GM04504 (cell line): ENCODE data around the gene GCG.
A peak's percentile ranks its signal among the peaks of the same experiment; 100 is the strongest.

Experiments
- DNase-seq: peaks from one replicate; pipeline ENCODE4 v3.0.0-alpha.2; 2012; ENCODE audit warnings: low read depth

The GCG gene

GRCh38 chr2:162152147-162152546 is at the start of gene GCG:
Gene GCG (minus strand): TSS chr2:162152247. CDS start chr2:162149178, 3,069 bp downstream.
- no peak for DNase-seq

- DNase-seq = no peak
Measured at GRCh38 chr2:162200636-162201035, 48.6 kb upstream of the GCG start.

GRCh38 chr2:162199913-162200312 is 47.9 kb upstream of the GCG start:
- no peak for DNase-seq

GRCh38 chr2:162198239-162198638 is 46.2 kb upstream of the GCG start:
- DNase-seq = no peak

- DNase-seq = no peak
Measured at GRCh38 chr2:162197069-162197825, 45.2 kb upstream of the GCG start.

GRCh38 chr2:162196638-162197037 is 44.6 kb upstream of the GCG start:
- DNase-seq = no peak

- DNase-seq = no peak
Measured at GRCh38 chr2:162188451-162188850, 36.4 kb upstream of the GCG start.

- DNase-seq = no peak
Measured at GRCh38 chr2:162185541-162186232, 33.6 kb upstream of the GCG start.

- DNase-seq = no peak
Measured at GRCh38 chr2:162184821-162185450, 32.9 kb upstream of the GCG start.

- no peak for DNase-seq
Measured at GRCh38 chr2:162184359-162184758, 32.3 kb upstream of the GCG start.

GRCh38 chr2:162182395-162182794 is 30.3 kb upstream of the GCG start:
- DNase-seq = no peak

GRCh38 chr2:162177301-162177700 is 25.3 kb upstream of the GCG start:
- no peak for DNase-seq

- DNase-seq = no peak
Measured at GRCh38 chr2:162175714-162176113, 23.7 kb upstream of the GCG start.

GRCh38 chr2:162174746-162175145 is 22.7 kb upstream of the GCG start:
- DNase-seq = no peak

- DNase-seq = no peak
Measured at GRCh38 chr2:162172802-162173370, 20.8 kb upstream of the GCG start.

- DNase-seq = no peak
Measured at GRCh38 chr2:162166745-162167144, 14.7 kb upstream of the GCG start.

- DNase-seq = no peak
Measured at GRCh38 chr2:162166174-162166573, 14.1 kb upstream of the GCG start.

GRCh38 chr2:162164802-162165201 is 12.8 kb upstream of the GCG start:
- DNase-seq = no peak

- DNase-seq = no peak
Measured at GRCh38 chr2:162159446-162159845, 7.4 kb upstream of the GCG start.

- no peak for DNase-seq
Measured at GRCh38 chr2:162156149-162156548, 4.1 kb upstream of the GCG start.

GRCh38 chr2:162155093-162155492 is 3.0 kb upstream of the GCG start:
- DNase-seq = no peak

GRCh38 chr2:162153608-162154224 is 1.7 kb upstream of the GCG start:
- peak; percentile 17 for DNase-seq
